ENCODE results near the gene CPVL. TPM values are rescaled to one million over a fixed set of nuclear protein-coding genes. Genes with fewer than 3 reads are reported as not detected.
A peak's percentile ranks its signal among the peaks of the same experiment; 100 is the strongest.

CPVL gene
- total RNA-seq, 3 donors from 2014 or later: 11.4 to 44.2 (median 13.4) TPM

DNA sequence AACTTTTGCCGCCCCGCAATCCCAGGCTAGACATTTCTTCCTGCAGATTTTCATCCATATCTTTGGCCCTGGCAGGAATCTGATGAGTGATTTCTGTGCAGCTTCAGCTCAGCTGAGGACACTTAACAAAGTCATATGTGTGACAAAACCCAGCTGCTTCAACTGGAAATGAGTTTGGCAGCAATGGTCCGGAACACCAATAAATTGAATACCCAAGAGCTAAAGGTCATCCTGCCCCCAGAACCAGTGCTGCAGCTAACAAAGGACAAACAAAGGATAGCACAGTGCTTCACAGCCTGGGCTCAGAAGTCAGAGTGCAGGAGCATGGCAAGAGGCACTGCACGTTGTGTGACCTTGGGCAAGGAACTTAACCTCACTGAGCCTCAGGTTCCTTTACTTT lies 148.2 kb downstream of the CPVL start:
- H3K27ac ChIP-seq: no peak overlapping the region

DNA sequence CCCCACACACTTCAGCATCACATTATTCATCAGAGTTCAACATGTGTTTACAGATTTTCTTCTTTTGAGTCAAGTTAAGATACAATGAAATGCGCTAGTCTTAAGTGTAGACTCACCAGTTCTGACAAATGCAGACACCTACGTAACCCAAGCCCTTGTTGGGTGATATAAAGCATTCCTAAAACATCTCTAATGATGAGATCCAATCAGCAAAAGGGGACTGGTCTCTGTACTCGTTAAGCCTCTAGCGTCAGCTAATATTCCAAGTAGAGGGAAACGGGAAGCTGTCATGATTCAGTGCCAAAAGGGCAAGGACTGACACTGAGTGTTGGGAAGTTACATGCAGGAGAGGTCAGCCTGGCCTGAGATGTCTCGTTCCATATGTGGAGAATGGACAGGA lies 149.5 kb downstream of the CPVL start:
- H3K36me3 ChIP-seq: no peaks in the 10 kb centered on the region
- H3K4me1 ChIP-seq: no peaks in the 10 kb centered on the region
- intact Hi-C loops (cut with DNase I; ENCODE audit: low total_unique reads): no loop called here
- H3K4me3 ChIP-seq: no peak overlapping the region
- TF ChIP-seq, protein P1, sequence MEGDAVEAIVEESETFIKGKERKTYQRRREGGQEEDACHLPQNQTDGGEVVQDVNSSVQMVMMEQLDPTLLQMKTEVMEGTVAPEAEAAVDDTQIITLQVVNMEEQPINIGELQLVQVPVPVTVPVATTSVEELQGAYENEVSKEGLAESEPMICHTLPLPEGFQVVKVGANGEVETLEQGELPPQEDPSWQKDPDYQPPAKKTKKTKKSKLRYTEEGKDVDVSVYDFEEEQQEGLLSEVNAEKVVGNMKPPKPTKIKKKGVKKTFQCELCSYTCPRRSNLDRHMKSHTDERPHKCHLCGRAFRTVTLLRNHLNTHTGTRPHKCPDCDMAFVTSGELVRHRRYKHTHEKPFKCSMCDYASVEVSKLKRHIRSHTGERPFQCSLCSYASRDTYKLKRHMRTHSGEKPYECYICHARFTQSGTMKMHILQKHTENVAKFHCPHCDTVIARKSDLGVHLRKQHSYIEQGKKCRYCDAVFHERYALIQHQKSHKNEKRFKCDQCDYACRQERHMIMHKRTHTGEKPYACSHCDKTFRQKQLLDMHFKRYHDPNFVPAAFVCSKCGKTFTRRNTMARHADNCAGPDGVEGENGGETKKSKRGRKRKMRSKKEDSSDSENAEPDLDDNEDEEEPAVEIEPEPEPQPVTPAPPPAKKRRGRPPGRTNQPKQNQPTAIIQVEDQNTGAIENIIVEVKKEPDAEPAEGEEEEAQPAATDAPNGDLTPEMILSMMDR (IDR thresholded peaks at IDR 0.05): no peak
- TF ChIP-seq POLR2A (IDR thresholded peaks at IDR 0.05): no peak
- H3K27ac ChIP-seq: no peak overlapping the region
- no peak for DNase-seq (ENCODE audit: low spot score in 2 of 2)
- no peaks in the 10 kb centered on the region for H3K27me3 ChIP-seq
- H3K9me3 ChIP-seq: no peaks in the 10 kb centered on the region

More for the DNA sequence above, 148.2 kb downstream of the CPVL start:
- no peaks in the 10 kb centered on the region for H3K9me3 ChIP-seq
- DNase-seq (ENCODE audit: low spot score in 2 of 2): no peak
- H3K27me3 ChIP-seq: no peaks in the 10 kb centered on the region
- intact Hi-C loops (cut with DNase I; ENCODE audit: low total_unique reads): no loop called here
- no peaks in the 10 kb centered on the region for H3K4me1 ChIP-seq
- TF ChIP-seq POLR2AphosphoS5 (IDR thresholded peaks at IDR 0.05) (no peak), POLR2A (IDR thresholded peaks at IDR 0.05) (no peak)
- TF ChIP-seq, protein P1 (IDR thresholded peaks at IDR 0.05): no peak
- no peak overlapping the region for H3K4me3 ChIP-seq
- no peaks in the 10 kb centered on the region for H3K36me3 ChIP-seq

DNA sequence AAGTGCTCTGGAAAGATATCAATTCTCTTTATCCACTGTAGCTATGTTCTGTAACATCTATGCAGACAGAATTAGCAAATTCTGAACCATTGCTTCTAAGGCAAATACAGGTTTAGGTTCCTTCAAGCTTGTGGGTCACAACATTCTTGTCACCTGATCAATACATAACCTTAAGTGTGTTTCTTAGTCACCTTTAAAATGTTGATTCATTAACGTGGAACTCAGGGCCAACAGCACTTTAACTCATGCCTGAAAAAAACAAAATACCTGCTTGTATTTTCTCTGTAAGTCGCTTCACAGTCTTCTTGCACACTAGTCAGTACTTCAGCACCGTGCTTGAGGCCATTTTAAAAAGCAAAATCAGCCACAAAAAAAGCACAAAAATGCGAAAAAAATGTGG lies 153.0 kb downstream of the CPVL start:
- Histone ChIP-seq H3K9me3 (no peaks in the 10 kb centered on the region), H3K36me3 (no peaks in the 10 kb centered on the region), H3K4me1 (no peaks in the 10 kb centered on the region), H3K27me3 (no peaks in the 10 kb centered on the region), H3K4me3 (no peak overlapping the region), H3K27ac (no peak overlapping the region)
- TF ChIP-seq POLR2AphosphoS5 (IDR thresholded peaks at IDR 0.05): no peak
- TF ChIP-seq, protein P1 (IDR thresholded peaks at IDR 0.05): no peak
- no peak for TF ChIP-seq POLR2A (IDR thresholded peaks at IDR 0.05)
- intact Hi-C loops (cut with DNase I; ENCODE audit: low total_unique reads): no loop called here
- no peak for DNase-seq (ENCODE audit: low spot score in 2 of 2)

DNA sequence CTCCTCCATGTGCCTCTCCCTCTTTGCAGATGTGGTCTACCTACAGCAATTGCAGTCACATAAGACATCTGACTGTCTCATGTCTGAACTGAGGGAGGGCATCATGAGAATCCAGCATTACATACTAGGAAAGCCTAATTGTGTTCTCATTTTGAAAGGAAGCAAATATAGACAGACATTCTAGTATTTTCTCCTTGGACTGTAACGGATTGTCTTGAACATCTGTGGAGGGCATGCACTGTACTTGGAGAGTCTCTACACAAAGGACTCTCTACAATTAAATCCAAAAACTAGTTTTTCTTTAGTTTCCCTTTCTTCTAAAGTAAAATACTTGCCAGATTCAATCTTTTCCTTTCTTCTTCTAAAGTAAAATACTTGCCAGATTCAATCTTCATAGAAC lies 153.5 kb downstream of the CPVL start:
- H3K27me3 ChIP-seq: no peaks in the 10 kb centered on the region
- TF ChIP-seq POLR2A (IDR thresholded peaks at IDR 0.05) (no peak), POLR2AphosphoS5 (IDR thresholded peaks at IDR 0.05) (no peak)
- TF ChIP-seq, protein P1 (IDR thresholded peaks at IDR 0.05): no peak
- DNase-seq (ENCODE audit: low spot score in 2 of 2): no peak
- H3K4me1 ChIP-seq: peaks cover 0 to 2% of the 10 kb centered on the region in 2 donors
- peak overlapping the region in 1 of 2 donors; percentile 48 for H3K27ac ChIP-seq
- intact Hi-C loops (cut with DNase I; ENCODE audit: low total_unique reads): no loop called here
- no peaks in the 10 kb centered on the region for H3K9me3 ChIP-seq
- H3K36me3 ChIP-seq: no peaks in the 10 kb centered on the region
- H3K4me3 ChIP-seq: no peak overlapping the region

DNA sequence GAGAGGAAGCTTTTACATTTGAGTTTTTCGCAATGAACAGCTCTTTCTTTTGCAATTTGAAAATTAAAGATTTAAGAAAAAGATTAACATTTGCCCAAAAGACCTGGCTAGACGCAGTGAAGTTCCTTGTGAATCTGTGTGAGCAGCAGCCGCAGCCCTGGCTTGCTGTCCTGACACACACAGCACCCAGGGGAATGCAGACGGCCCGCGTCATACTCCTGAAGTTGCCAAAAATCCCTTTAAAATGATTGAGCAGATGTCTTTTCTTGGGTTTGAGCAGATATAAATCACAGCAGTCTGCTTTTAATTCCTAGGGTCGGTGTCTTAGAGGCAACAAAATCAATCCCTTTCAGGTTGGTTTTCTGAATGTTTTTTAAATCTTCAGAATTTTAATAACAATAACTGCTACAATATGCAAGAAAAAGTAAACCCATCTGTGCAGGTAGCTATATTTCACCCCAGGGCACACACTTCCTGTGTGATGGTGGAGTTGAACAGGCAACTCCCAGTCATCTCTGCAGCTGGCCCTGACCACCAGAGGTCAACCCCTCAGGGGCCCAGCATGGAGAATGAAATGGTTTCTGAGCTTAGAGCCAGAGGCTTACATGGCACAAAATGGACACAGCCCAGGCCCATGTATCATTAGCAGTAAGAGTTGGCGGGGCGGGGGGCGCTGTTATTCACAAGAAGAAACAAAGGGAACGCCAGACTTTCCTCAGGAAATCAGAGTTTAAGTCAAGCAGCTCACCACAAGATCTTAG lies 156.0 kb downstream of the CPVL start:
- Histone ChIP-seq H3K27ac (peak overlapping the region in 1 of 2 donors; percentile 70), H3K4me3 (no peak overlapping the region), H3K27me3 (no peaks in the 10 kb centered on the region), H3K36me3 (no peaks in the 10 kb centered on the region), H3K9me3 (no peaks in the 10 kb centered on the region), H3K4me1 (peaks cover 11 to 26% of the 10 kb centered on the region in 2 donors)
- TF ChIP-seq POLR2A (IDR thresholded peaks at IDR 0.05) (no peak), POLR2AphosphoS5 (IDR thresholded peaks at IDR 0.05) (no peak)
- TF ChIP-seq, protein P1 (IDR thresholded peaks at IDR 0.05): no peak
- no peak for DNase-seq (ENCODE audit: low spot score in 2 of 2)
- intact Hi-C loops (cut with DNase I; ENCODE audit: low total_unique reads): no loop called here

Data from breast epithelium (tissue), 4 donors.